BLaER1 (cell line): Measurements from ENCODE around the gene DSE.

Experiments used
- H3K27ac ChIP-seq: shearing (Covaris generic); formaldehyde crosslinking; 2 replicates; pipeline ENCODE4 v1.8.1; 2022
- H3K27me3 ChIP-seq: shearing (Covaris generic); formaldehyde crosslinking; 2 replicates; pipeline ENCODE4 v1.8.1; 2022
- H3K36me3 ChIP-seq: shearing (Covaris generic); formaldehyde crosslinking; 2 replicates; pipeline ENCODE4 v1.8.1; 2022
- H3K4me1 ChIP-seq: shearing (Covaris generic); formaldehyde crosslinking; 2 replicates; pipeline ENCODE4 v1.8.1; 2022
- H3K4me2 ChIP-seq: shearing (Covaris generic); formaldehyde crosslinking; 2 replicates; pipeline ENCODE4 v1.8.1; 2022
- H3K4me3 ChIP-seq: shearing (Covaris generic); formaldehyde crosslinking; 2 replicates; pipeline ENCODE4 v1.8.1; 2022
- H3K9ac ChIP-seq: shearing (Covaris generic); formaldehyde crosslinking; 2 replicates; pipeline ENCODE4 v1.8.1; 2022
- H3K9me3 ChIP-seq: shearing (Covaris generic); formaldehyde crosslinking; 2 replicates; pipeline ENCODE4 v1.8.1; 2022
- H4K20me1 ChIP-seq: shearing (Covaris generic); formaldehyde crosslinking; 2 replicates; pipeline ENCODE4 v1.8.1; 2022
- Cebpa-rat ChIP-seq: shearing (Covaris generic); IDR thresholded peaks from 2 replicates; pipeline ENCODE4 v1.8.1; 2022

DSE gene

GRCh38 chr6:116467096-116467495 is 96.3 kb downstream of the DSE start:
- H3K4me2 ChIP-seq: no peak overlapping the region
- H3K27ac ChIP-seq: no peak overlapping the region
- peaks cover 17% of the 10 kb centered on the region for H3K27me3 ChIP-seq
- no peak overlapping the region for H3K9ac ChIP-seq
- no peak overlapping the region for H3K4me3 ChIP-seq
- peaks cover 7% of the 10 kb centered on the region for H3K9me3 ChIP-seq
- no peaks in the 10 kb centered on the region for H3K36me3 ChIP-seq
- H4K20me1 ChIP-seq: no peaks in the 10 kb centered on the region
- no peak for TF ChIP-seq Cebpa-rat
- H3K4me1 ChIP-seq: peaks cover 10% of the 10 kb centered on the region; the same call in 1 of the 2 replicates

GRCh38 chr6:116467514-116467913 is 96.8 kb downstream of the DSE start:
- Histone ChIP-seq H3K4me1 (peaks cover 10% of the 10 kb centered on the region; the same call in 1 of the 2 replicates), H3K27ac (no peak overlapping the region), H3K4me3 (no peak overlapping the region), H3K4me2 (no peak overlapping the region), H3K27me3 (peaks cover 13% of the 10 kb centered on the region), H4K20me1 (no peaks in the 10 kb centered on the region), H3K9me3 (peaks cover 2% of the 10 kb centered on the region; the same call in 1 of the 2 replicates), H3K36me3 (no peaks in the 10 kb centered on the region), H3K9ac (no peak overlapping the region)
- no peak for TF ChIP-seq Cebpa-rat

- H3K4me1 ChIP-seq: peaks cover 10% of the 10 kb centered on the region; the same call in 1 of the 2 replicates
- no peaks in the 10 kb centered on the region for H4K20me1 ChIP-seq
- TF ChIP-seq Cebpa-rat: no peak
- no peak overlapping the region for H3K27ac ChIP-seq
- no peak overlapping the region for H3K9ac ChIP-seq
- no peaks in the 10 kb centered on the region for H3K9me3 ChIP-seq
- H3K36me3 ChIP-seq: no peaks in the 10 kb centered on the region
- peaks cover 7% of the 10 kb centered on the region; the same call in 1 of the 2 replicates for H3K27me3 ChIP-seq
- no peak overlapping the region for H3K4me2 ChIP-seq
- H3K4me3 ChIP-seq: no peak overlapping the region
These were observed 97.5 kb downstream of the DSE start for GRCh38 chr6:116468293-116468692.

GRCh38 chr6:116471531-116471930 is 100.8 kb downstream of the DSE start:
- H3K4me3 ChIP-seq: no peak overlapping the region
- no peaks in the 10 kb centered on the region for H3K9me3 ChIP-seq
- no peaks in the 10 kb centered on the region for H3K36me3 ChIP-seq
- no peak overlapping the region for H3K4me2 ChIP-seq
- no peak overlapping the region for H3K27ac ChIP-seq
- no peak overlapping the region for H3K9ac ChIP-seq
- no peaks in the 10 kb centered on the region for H3K27me3 ChIP-seq
- no peak for TF ChIP-seq Cebpa-rat
- no peaks in the 10 kb centered on the region for H4K20me1 ChIP-seq
- peaks cover 17% of the 10 kb centered on the region for H3K4me1 ChIP-seq

GRCh38 chr6:116472706-116473105 is 102.0 kb downstream of the DSE start:
- H3K4me1 ChIP-seq: peaks cover 19% of the 10 kb centered on the region
- TF ChIP-seq Cebpa-rat: no peak

GRCh38 chr6:116475141-116475540 is 104.4 kb downstream of the DSE start:
- peak overlapping the region; percentile 57 for H3K4me2 ChIP-seq

More at GRCh38 chr6:116472706-116473105, 102.0 kb downstream of the DSE start:
- Histone ChIP-seq H4K20me1 (no peaks in the 10 kb centered on the region), H3K27me3 (no peaks in the 10 kb centered on the region), H3K36me3 (no peaks in the 10 kb centered on the region), H3K9ac (no peak overlapping the region), H3K4me2 (no peak overlapping the region), H3K9me3 (no peaks in the 10 kb centered on the region), H3K27ac (no peak overlapping the region), H3K4me3 (no peak overlapping the region)

GRCh38 chr6:116476002-116476678 is 105.4 kb downstream of the DSE start:
- Histone ChIP-seq H3K4me2 (peak overlapping the region; percentile 57), H3K27me3 (no peaks in the 10 kb centered on the region), H3K9ac (no peak overlapping the region), H3K4me3 (no peak overlapping the region), H3K4me1 (peaks cover 19% of the 10 kb centered on the region), H4K20me1 (no peaks in the 10 kb centered on the region), H3K36me3 (no peaks in the 10 kb centered on the region), H3K27ac (no peak overlapping the region; the same call in 1 of the 2 replicates), H3K9me3 (no peaks in the 10 kb centered on the region)
- TF ChIP-seq Cebpa-rat: no peak

More at GRCh38 chr6:116475141-116475540, 104.4 kb downstream of the DSE start:
- Histone ChIP-seq H3K36me3 (no peaks in the 10 kb centered on the region), H3K9me3 (no peaks in the 10 kb centered on the region), H3K4me3 (no peak overlapping the region), H4K20me1 (no peaks in the 10 kb centered on the region), H3K4me1 (peaks cover 19% of the 10 kb centered on the region), H3K27me3 (no peaks in the 10 kb centered on the region), H3K27ac (no peak overlapping the region), H3K9ac (no peak overlapping the region)
- TF ChIP-seq Cebpa-rat: no peak

- Histone ChIP-seq H3K4me2 (no peak overlapping the region), H3K36me3 (no peaks in the 10 kb centered on the region)
These were observed 112.0 kb downstream of the DSE start for GRCh38 chr6:116482780-116483179.

GRCh38 chr6:116483616-116484015 is 112.9 kb downstream of the DSE start:
- H3K4me3 ChIP-seq: no peak overlapping the region
- H3K27ac ChIP-seq: no peak overlapping the region
- H3K36me3 ChIP-seq: no peaks in the 10 kb centered on the region
- H4K20me1 ChIP-seq: no peaks in the 10 kb centered on the region
- no peak for TF ChIP-seq Cebpa-rat
- H3K4me2 ChIP-seq: no peak overlapping the region
- H3K9me3 ChIP-seq: no peaks in the 10 kb centered on the region
- no peaks in the 10 kb centered on the region for H3K27me3 ChIP-seq
- no peaks in the 10 kb centered on the region for H3K4me1 ChIP-seq
- H3K9ac ChIP-seq: no peak overlapping the region

More at GRCh38 chr6:116482780-116483179, 112.0 kb downstream of the DSE start:
- TF ChIP-seq Cebpa-rat: no peak
- H3K4me3 ChIP-seq: no peak overlapping the region
- H3K27ac ChIP-seq: no peak overlapping the region
- no peak overlapping the region for H3K9ac ChIP-seq
- H3K4me1 ChIP-seq: no peaks in the 10 kb centered on the region
- no peaks in the 10 kb centered on the region for H4K20me1 ChIP-seq
- no peaks in the 10 kb centered on the region for H3K9me3 ChIP-seq
- no peaks in the 10 kb centered on the region for H3K27me3 ChIP-seq

GRCh38 chr6:116485559-116486184 is 114.9 kb downstream of the DSE start:
- Histone ChIP-seq H3K36me3 (no peaks in the 10 kb centered on the region), H3K27me3 (no peaks in the 10 kb centered on the region), H4K20me1 (no peaks in the 10 kb centered on the region), H3K4me2 (no peak overlapping the region), H3K9me3 (no peaks in the 10 kb centered on the region), H3K27ac (no peak overlapping the region), H3K4me3 (no peak overlapping the region), H3K9ac (no peak overlapping the region), H3K4me1 (no peaks in the 10 kb centered on the region)
- TF ChIP-seq Cebpa-rat: no peak
